Stimulated activated CD8-positive, alpha-beta memory T cell treated with anti-CD3 and anti-CD28 coated beads, Interleukin-12 subunit alpha, Interleukin-12 subunit beta, amount 100 ng/mL, for 24 hours (primary cell): ENCODE measurements around the gene CDC14C.
"Not testable (repeated sequence)": the region's sequence is repeated elsewhere in the genome, so short reads cannot be mapped to it uniquely, and the experiment has no call there.

Source experiments
- DNase-seq: peaks from one replicate; pipeline ENCODE4 v3.0.0-alpha.2; 2020; ENCODE audit errors: extremely low read depth

CDC14C gene

DNA sequence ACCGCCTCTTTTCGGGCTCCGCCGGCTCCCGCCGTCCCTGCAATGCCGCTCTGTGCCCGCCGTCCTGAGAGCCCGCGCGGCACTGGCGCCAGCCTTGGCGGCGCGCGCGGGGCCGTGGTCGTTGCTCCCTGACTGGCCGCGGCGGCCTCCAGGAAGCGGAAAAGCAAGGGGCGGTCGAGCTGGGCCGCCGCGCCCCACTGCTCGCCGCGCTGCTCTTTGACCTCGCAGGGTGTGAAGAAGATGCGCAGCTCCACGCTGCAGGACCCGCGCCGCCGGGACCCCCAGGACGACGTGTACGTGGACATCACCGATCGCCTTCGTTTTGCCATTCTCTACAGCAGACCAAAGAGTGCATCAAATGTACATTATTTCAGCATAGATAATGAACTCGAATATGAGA lies at the start of gene CDC14C:
CDC14C (plus strand) TSS at position 115 of the 400 bp plus-strand sequence; CDS start at position 241, 126 bp downstream.
- no peak for DNase-seq

DNA sequence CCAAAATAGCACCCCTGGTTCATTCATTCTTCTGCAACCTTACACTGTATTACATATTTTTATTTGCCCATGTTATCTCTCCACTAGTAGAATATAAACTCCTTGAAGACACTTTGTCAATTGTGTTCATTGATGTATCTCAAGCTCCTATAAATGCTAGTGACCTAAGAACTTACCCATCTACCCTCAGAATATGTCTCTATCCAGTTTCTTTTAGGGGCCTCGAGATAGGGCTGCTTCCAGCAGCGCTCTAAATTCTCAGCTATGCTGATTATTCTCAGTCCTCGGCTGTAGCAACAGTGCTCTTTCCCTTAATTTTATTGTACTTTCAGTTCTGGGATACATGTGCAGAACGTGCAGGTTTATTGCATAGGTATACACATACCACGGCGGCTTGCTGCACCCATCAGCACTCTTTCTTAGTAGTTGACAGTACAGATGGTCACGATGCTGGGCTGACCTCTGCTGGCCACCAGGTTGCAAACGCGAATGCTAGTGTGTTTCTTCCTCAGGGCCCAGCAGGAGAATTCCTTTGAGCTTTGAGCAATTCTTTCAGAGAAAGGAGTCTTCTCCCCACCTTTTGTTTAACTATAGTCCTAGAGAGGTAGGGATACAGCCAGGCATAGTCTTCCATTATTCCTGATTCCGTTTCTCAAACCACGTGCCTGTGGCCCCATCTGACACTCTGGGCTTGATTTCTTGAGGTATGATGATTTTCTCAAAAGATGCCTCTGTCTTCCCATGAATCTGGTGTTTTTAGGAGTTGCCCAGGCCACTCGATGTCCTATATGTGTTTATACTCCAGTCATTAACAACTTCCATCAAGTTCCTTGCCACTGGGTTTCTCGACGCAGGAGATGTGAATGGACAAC lies 49.1 kb upstream of the CDC14C start:
- no peak for DNase-seq

DNA sequence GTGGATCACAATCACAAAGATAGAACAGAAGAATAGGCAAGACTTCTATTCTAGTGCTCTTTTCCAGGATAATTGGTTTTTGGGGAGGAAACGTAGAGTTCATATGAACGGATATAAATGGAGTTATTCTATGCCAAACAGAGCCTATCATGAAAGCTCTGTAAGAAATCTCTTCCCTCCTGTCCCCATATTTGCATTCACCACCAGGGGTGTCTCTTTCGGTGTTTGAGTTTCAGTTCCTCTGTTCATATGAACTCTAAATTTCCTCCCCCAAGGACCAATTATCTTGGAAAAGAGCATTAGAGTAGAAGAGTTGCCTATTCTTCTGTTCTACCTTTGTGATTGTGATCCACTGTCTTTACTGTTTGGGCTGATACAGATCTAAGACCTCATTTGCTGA lies 48.3 kb upstream of the CDC14C start:
- DNase-seq: no peak

- DNase-seq: no peak
Measured at GRCh38 chr7:48880851-48881250, 43.5 kb upstream of the CDC14C start.

- DNase-seq: no peak
Measured at GRCh38 chr7:48887500-48887899, 36.8 kb upstream of the CDC14C start.

- no peak for DNase-seq
Measured at GRCh38 chr7:48894574-48894973, 29.8 kb upstream of the CDC14C start.

DNA sequence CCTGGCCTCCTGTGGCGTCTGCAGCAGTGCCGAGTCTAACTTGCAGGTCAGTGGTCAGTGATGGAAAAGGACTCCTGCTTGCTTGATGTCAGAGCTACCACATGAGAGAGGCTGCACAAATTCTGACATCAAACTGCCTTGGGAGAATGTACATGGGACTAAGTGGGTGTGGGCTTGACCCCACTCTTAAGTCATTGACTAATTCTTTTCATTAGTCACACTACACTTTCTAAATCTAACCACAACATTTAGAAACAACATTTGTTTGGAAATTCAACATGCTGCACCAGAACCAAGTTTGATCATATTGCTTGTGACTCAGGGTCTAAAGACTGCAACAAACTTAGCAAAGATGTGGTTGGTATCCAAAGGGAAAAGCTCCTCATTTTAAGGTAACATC lies 24.4 kb upstream of the CDC14C start:
- DNase-seq: no peak

- DNase-seq: no peak
Measured at GRCh38 chr7:48901966-48902365, 22.4 kb upstream of the CDC14C start.

GRCh38 chr7:48904975-48905374 lies 19.4 kb upstream of the CDC14C start:
- DNase-seq: no peak

- DNase-seq: not testable (repeated sequence)
Measured at GRCh38 chr7:48905686-48906085, 18.7 kb upstream of the CDC14C start.

DNA sequence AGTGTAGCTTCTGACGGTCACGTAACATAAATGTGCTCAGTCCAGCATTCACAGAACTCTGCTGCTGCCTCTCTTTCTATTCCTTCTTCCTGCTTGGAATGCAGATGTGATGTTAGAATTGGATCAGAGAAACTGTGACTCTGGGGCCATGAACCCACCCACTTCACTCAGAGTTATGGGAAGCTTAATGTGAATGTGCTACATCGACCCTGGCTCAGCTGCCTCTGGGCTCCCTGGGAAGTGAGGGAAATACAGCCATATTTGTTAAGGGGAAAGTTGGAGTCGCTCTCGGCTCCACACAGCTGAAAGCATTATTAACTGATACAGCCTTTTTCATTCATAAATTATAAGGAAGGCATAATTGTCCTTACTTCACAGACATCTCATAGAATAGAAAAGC lies 14.5 kb upstream of the CDC14C start:
- DNase-seq: not testable (repeated sequence)

DNA sequence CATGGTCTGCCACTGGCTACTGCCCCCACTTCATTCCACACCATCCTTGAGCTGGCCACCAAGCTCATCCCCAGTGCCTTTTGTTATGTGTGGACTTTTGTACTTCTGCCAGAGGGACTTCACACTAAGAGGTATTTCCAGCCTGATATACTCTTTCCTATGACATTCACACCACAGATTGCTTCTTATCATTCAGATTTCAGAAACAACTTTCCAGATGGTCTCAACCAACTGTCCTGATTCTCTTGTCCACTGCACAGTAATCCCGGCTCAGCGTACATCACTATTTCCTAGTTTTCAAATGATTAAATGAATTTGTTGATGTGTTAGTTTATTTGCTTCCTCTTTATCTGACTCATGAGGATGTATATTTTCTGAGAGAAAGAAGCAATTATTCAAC lies 7.1 kb downstream of the CDC14C start:
- no peak for DNase-seq

DNA sequence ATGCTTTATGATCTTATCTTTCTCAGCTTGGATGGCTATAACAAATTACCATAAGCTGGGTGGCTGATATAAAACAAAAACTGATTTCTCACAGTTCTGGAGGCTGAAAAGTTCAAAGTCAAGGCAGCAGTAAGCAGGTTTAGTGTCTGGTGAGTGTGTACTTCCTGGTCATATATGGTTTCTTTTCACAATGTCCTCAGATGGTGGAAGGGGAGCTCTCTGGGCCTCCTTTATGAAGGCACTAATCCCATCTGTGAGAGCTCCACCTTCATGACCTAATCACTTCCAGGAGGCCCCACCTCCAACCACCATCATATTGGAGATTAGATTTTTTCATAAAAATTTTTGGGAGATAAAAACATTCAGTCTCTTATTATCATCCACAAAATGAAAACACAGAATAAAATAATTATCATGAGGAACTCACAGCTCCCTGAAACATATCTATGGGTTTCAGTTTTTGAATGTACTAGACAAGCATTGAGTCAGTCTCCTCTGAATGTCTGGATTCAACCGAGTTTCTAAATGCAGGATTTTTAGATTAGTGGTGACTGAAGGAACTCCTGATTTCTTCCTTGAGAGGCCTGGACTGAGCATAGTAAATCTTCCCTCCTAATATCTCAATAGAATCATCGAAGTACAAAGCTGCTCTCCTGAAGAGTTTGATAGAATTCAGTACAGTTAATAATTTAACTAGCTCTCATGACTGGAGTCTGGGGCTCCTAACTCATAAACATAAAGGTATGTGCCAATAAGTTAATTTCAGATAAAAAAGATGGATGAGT lies 8.0 kb downstream of the CDC14C start:
- no peak for DNase-seq

DNA sequence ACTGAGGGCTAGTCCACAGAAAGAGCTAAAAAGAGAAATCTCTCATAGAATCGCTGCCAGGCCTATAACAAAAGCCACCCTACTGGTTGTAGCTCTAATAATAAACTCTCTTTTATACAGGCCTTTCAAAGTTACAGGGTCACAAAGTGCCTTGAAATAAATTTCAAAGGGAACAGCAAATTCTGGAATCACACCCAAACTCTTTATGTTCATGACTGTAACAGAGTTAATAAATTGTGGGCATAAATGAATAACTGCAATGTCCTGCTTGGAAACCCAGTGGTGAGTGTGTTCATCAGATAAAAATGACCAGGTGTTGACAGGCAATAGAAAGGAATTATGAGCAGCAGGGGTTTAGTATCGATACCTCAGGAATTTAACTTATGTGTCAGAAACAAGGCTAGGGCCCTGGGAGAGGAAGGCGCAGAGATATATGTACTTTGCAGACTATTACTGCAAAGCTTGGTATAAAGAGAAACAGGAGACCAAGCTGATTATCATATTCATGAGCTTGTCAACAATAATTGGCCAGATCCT lies 9.3 kb downstream of the CDC14C start:
- DNase-seq: no peak

DNA sequence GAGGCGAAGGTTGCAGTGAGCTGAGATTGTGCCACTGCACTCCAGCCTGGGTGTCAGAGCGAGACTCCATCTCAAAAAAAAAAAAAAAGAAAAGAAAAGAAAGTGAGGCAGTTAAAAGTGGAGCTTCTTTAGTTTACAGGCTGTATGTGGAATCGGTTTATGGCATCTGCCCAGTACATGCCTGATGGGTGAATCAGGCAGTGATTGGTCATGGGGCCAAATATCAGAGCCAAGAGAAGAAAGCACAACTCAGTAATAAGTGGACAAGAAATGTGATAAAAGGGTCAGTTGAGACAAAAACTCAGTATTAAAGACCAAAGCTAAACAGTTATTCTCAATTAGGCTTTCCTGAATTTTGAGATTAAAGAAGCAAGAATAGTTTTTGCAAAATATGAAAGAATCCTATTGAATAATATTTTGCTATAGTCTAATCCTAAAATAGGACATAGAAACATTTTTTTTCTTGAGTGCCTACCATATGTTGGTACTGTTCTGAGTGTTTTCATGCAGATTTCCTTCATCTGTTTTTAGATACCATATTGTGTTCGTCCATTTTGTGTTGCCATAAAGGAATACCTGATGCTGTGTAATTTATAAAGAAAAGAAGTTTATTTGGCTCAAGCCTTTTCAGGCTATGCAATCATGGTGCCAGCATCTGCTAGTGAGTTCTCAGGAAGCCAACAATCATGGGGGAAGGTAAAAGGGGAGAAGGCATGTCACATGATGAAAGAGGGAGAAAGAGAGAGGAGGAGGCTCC lies 14.4 kb downstream of the CDC14C start:
- DNase-seq: no peak

- no peak for DNase-seq
Measured at GRCh38 chr7:48943279-48943990, 19.1 kb downstream of the CDC14C start.

DNA sequence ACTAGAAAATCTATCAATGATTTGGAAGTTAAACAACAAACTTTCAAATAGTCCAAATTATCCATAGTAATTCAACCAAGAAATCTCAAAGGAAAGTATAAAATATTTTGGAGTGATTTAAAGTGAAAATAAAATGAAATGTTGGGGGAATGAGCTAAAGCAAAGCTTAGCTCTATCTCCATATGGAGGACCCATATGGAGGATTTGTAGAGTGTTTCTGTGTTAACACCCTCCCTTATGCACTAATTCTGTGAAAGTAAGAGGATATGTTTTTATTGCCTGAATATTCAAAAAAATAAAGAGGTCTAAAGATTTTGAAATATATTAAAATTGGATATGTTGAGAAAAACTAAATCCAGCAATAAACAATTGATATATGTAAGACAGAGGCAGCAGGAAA lies 31.6 kb downstream of the CDC14C start:
- no peak for DNase-seq

DNA sequence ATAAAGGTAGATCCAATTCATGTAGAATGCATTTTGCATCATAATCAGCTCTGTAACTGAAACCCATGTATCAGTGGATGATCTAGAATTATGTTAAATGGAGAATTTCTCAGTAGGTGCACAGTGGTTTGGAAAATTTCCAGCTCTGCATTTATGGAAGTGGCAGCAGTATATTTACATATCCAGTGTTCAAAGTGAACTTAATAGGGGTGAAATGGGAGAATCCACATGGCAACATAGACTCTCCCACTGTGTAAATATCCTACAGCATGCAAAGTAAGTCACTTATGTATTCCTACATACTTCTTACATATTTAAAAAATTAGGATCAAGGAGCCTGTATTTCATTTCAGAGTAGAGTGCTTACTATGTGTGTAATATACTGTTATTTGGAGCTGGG lies 35.3 kb downstream of the CDC14C start:
- DNase-seq: no peak

- DNase-seq: no peak
Measured at GRCh38 chr7:48962821-48963505, 38.6 kb downstream of the CDC14C start.

- DNase-seq: no peak
Measured at GRCh38 chr7:48964074-48964473, 39.7 kb downstream of the CDC14C start.

DNA sequence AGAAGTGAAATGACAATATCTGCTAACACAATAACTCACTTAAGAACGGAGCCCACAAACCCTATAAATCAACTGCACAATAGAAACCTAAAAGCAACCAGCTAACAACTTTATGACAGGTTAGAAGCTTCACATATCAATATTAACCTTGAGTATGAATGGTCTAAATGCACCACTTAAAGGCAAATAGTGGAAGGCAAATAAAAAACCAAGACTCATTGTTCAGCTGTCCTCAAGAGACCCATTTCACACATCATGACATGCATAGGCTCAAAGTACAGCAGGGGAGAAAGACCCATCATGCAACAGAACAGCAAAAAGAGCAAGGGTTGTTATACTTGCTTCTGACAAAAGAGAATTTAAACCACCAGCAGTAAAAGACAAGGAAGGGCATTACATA lies 46.8 kb downstream of the CDC14C start:
- no peak for DNase-seq
